Ramos (cell line): Measurements from ENCODE around the gene NOX3.
"Not testable (repeated sequence)": the region's sequence is repeated elsewhere in the genome, so short reads cannot be mapped to it uniquely, and the experiment has no call there.

Source experiments
- in situ Hi-C: fragments of 300-500 bp; cut with MboI; formaldehyde crosslinking; loops from one replicate; pipeline ENCODE4 v1.14.3; 2022; ENCODE audit warnings: low sequenced_read_pairs; ENCODE audit not compliant: unreplicated experiment

NOX3 gene

DNA sequence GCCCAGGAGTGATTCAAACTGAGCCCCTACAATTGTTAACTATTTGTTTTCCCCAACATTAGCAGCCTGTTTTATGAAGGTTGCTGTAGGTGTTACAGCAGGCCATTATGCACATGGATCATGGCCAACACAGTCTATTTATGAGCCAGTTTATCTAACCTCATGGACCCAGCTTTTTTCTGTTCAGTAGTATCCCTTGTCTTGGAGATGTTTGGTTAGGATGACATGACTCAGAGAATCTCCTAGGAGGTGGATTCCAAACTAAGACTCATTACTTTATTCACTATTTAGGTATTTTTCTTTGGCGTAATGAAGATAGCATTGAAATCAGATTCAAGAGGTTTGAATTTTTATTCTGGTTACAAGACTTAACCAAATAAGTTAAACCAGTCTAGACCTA lies 78.6 kb downstream of the NOX3 start:
- in situ Hi-C loops: no loop called here

DNA sequence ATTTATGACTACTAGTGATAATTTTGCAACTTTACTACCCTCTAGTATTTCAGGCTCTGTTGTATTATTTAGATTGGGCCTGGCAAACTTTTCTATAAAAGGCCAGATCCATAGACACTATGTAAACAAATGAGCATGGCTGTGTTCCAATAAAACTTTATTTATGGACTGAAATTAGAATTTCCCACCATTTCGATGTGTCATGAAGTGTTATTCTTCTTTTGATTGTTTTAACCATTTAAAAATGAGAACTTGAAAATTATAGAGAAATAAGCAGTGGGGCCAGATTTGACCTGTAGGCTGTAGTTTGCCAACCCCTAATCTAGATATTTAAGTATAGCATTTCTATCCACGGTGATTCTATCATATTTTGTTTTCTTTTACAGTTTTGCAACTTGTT lies 79.8 kb downstream of the NOX3 start:
- in situ Hi-C loops: no loop called here

DNA sequence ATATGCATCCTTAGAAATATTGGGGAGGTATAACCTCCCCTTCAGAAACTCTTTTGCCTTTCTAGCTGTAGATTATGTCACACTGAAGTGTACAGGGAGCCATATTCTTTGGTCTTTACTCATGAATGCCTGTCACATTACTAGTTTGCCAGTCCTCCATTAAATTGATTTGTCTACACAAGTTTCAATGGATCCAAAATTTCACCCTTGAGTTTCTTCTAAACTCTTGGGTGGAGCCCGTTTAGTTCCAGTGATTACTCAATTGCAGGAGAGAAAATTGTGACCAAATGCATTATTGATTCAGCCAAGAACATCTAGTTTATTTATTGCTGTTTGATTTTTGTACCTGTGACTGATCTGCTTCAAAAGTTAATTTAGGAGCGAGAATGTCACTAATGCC lies 81.0 kb downstream of the NOX3 start:
- in situ Hi-C loops: no loop called here

DNA sequence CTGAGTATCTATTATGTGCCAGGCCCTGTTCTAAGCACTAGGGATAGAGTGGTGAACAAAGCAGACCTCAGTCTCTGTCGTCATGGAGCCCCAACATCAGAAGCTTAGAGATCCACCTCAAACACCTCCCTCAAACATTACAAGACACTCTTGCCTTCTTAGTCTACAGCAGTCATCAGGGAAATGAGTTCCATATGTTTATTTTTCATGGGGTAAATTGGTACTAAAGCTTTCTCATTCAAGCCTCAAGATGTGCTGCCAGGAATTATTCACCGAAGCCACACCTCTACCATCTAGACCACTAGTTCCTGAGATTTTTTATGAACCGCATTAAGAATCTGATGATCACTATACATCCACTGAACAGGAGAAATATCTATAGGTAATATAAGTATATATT lies 82.4 kb downstream of the NOX3 start:
- in situ Hi-C loops: no loop called here

DNA sequence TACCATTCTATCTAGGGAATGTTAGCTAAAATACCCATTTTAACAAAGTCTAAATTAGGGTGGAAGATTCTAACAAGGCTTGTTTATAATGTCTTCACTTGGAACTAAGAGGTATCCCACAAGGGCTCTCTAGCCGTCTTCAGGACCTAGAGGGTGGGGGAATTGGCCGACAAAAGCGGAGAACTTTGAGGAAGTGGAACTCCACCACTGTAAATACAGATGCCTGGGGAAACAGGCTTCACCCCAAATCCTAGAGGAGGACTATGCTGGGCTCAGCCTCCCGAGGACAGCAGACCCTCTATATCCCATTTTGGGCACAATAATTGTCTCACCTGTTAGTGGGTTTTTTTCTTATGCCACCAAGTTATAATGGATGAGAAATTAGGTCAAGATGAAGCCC lies 83.4 kb downstream of the NOX3 start:
- in situ Hi-C loops: no loop called here

DNA sequence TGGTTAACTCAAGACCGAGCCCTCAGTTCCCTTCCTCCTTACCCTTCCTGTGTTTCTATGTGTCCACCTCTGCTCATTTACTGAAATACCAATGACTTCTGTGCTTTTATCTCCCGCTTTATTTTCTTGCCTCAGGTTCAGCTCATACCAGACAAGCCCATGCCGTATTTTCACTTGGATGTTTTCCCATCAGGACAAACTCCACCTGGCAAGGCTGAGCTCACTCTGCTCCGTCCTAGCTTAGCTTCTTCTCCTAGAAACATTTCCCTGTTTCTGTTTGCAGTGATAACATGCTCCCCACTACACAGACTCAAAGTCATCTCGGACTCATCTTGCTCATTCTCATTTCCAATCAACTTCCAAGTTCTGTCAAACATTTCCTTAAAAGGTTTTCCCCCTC lies 84.4 kb downstream of the NOX3 start:
- in situ Hi-C loops: no loop called here

DNA sequence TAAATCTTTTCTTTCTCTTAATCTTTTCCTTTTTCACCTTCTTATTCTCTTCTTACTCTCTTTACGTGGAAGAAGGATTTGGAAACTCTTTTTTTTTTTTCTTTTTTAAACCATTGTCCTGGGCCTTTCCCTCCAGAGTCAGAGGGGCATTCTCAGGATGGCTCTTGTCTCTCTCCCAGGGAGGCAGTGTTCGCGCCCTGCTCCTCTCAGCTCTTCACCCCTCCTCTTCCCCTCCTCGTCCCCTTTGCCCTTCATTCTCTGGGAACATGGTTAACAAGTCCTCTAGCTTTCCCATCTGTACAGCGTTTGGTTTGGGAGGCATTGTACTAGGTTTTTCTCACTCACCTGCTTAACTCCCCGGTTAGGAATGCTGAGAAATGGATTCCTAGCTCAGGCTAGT lies 89.3 kb downstream of the NOX3 start:
- in situ Hi-C loops: no loop called here

DNA sequence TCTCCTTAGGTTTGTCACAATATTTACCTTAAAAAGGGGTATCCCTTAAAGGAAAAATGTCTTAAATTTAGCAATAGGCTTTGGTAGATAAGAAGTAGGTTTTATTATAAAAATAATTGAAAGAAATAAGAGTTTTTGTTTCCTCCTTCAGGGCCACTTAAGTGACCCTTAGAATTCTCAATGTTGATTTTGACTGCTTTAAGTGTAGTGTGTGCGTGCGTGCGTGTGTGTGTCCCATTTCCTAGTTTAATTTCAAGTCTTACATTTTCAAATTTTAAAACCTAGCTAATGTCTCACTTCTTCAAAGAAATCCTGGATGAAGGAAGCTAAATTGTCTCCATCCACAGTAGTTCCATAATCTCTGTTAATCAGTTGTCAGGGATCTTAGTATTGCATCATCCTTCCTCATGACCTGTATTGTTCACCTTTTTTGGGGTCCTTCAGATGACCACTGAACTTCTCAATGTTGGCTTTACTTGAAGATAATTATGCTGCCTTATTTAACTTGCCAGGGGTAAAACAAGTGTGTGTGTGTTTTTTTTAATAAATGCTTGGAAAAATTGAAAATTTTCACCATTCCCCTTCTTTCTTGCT lies 90.7 kb downstream of the NOX3 start:
- in situ Hi-C loops: no loop called here

DNA sequence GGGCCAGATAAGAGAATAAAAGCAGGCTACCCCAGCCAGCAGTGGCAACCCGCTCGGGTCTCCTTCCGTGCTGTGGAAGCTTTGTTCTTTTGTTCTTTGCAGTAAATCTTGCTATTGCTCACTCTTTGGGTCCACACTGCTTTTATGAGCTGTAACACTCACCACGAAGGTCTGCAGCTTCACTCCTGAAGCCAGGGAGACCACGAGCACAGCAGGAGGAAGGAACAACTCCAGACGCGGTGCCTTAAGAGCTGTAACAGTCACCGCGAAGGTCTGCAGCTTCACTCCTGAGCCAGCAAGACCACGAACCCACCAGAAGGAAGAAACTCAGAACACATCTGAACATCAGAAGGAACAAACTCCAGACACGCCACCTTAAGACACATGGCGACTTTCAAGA lies 91.6 kb downstream of the NOX3 start:
- in situ Hi-C loops: not testable (repeated sequence)

DNA sequence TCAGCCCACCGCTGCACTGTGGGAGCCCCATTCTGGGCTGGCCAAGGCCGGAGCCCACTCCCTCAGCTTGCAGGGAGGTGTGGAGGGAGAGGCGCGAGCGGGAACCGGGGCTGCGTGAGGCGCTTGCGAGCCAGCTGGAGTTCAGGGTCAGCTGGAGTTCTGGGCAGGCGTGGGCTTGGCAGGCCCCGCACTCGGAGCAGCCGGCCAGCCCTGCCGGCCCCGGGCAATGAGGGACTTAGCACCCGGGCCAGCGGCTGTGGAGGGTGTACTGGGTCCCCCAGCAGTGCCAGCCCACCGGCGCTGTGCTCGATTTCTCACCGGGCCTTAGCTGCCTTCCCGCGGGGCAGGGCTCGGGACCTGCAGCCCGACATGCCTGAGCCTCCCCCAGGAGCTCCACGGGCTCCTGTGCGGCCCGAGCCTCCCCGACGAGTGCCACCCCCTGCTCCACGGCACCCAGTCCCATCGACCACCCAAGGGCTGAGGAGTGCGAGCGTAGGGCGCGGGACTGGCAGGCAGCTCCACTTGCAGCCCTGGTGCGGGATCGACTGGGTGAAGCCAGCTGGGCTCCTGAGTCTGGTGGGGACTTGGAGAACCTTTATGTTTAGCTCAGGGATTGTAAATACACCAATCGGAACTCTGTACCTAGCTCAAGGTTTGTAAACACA lies 92.5 kb downstream of the NOX3 start:
- in situ Hi-C loops: not testable (repeated sequence)

DNA sequence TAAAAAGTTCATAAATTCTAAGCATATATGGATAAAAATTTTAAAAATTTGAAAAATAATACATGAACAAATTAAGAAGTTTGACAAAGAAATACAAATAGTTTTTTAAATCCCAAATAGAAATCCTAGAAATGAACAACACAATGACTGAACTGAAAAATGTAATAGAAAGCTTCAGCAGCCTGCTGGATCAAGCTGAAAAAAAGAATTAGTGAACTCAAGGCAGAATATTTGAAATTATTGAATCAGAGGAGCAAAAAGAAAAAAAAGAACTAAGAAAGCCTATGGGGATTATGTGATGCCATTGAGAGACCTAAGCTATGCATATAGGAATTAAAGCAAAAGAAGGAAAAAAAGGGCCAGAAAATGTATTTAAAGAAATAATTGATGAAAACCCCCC lies 101.5 kb downstream of the NOX3 start:
- in situ Hi-C loops: no loop called here

DNA sequence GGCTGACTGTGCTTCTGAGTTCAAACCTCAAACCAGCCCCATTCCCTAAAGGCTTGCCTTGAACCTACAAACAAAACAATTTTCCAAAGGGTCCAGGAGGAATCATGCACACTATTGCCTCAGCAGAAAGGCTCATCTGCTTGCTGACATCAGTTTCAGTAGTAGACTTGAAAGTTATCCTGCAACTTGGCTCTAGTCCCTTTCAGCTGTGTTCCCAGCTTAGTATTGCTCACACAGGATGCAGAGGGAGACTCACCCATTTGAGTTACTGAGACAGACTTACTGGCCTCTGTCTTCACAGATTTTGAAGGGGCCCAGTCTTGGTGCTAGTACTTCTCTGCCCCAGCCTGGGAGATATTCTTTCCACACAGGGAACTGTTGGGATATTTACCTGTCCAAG lies 102.8 kb downstream of the NOX3 start:
- in situ Hi-C loops: no loop called here

DNA sequence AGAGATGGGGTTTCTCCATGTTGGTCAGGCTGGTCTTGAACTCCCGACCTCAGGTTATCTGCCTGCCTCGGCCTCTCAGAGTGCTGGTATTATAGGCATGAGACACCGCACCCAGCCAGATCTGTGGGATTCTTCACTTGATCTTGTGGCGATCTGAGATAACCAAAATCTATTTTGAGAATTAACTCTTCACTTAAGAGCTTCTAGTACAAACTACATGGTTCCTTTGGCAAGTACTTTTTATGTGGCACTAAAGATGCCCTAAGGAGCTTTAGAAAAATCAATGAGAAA lies 103.6 kb downstream of the NOX3 start:
- in situ Hi-C loops: no loop called here

DNA sequence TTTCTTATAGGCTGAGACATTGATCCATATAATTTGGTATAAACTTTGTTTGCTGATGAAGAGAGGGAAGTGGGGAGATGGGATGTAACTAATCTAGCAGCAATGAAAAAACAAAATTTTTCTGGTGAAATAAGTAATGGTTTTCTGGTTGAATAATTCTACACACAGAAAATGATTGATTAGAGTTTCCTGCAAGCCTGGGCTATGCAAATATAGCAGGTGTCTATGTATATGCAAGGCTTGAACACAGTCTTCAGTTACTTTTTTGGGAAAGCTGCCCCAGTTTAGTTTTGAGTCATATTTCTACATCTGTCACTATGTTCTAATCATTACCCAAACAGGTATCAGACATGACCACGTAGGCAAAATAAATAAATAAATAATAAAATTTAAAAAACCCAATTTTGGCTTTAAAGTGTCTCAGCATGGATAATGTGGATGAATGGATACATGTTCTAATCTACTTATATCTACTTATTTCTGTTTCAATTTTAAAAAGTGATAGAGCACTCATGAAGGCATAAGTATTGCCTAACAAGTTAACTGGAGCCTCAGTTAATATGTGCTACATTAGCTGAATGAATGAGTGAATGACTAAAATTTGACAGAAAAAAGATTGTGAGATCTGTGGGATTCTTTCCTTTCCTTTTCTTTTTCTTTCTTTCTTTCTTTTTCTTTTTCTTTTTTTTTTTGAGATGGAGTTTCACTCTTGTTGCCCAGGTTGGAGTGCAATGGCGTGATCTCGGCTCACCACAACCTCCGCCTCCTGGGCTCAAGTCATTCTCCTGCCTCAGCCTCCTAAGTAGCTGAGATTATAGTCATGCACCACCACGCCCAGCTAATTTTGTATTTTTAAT lies 104.1 kb downstream of the NOX3 start:
- in situ Hi-C loops: no loop called here

DNA sequence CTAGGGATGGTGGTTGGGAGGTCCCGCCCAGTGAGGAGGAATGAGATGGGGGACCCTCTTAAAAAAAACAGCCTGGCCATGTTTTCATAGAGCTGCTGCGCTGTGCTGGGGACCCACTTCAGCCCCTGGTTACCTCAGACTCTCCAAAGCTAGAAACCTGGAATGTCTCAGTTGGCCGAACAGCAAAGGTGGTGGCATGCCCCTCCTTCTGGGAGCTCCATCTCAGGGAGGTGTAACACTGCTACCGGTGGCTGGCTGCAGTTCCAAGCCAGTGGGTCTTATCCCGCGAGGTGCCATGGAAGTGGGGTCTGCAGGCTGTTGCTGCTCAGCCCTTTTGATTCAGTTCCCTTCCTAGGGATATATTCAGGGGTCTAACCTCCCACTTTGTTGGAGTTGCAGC lies 105.7 kb downstream of the NOX3 start:
- in situ Hi-C loops: loop anchor here (25.0 kb wide), 1 partner anchor 1187 kb away; no protein-coding TSS in a partner anchor

DNA sequence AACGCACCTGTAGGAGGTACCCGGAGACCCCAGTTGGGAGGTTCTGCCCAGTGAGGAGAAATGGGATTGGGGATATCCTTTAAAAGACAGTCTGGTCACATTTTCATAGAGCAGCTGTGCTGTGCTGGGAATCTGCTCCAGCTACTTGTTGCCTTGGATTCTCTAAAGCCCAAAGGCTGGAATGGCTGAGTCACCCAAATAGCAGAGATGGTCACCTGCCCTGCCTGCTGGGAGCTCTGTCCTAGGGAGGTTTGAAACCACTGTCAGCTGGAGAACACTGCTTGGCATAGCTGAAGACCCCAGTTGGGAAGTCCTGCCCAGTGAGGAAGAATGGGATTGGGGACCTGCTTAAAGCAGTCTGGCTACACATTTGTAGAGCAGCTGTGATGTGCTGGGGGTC lies 106.5 kb downstream of the NOX3 start:
- in situ Hi-C loops: loop anchor here (25.0 kb wide), 1 partner anchor 1188 kb away; no protein-coding TSS in a partner anchor

DNA sequence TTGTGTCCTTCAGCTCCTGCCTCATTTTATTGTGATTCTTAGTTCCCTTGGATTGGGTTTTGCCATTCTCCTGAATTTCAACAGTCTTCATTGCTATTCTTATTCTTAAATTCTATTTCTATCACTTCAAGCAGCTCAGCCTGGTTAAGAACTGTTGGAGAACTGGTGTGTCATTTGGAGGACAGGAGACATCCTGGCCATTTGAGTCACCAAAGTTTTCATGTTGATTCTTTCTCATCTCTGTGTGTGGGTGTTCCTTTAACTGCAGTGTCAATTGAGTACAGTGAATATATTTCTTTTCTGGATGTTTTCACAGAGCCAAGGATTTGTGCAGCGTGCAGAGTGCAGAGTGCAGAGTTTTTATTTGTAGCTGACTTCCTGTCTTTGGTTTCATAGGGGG lies 107.8 kb downstream of the NOX3 start:
- in situ Hi-C loops: loop anchor here (25.0 kb wide), 1 partner anchor 1190 kb away; no protein-coding TSS in a partner anchor

DNA sequence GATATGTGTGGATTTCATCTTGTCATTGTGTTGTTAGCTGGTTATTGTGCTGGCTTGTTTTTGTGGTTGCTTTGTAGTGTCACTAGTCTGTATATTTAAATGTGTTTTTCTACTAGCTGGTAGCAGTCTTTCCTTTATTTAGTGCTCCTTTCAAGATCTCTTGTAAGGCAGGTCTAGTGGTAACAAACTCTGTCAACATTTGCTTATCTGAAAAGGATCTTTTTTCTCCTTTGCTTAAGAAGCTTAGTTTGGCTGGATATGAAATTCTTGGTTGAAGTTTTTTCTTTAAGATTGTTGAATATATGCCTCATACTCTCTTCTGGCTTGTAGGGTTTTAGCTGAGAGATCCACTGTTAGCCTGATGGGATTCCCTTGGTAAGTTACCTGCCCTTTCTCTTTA lies 108.7 kb downstream of the NOX3 start:
- in situ Hi-C loops: loop anchor here (25.0 kb wide), 1 partner anchor 1190 kb away; no protein-coding TSS in a partner anchor
